Glomerular endothelial cell (primary cell): ENCODE data around the gene CADPS. TPM values are rescaled to one million over a fixed set of nuclear protein-coding genes. Genes with fewer than 3 reads are reported as not detected.

Experiments
- DNase-seq: peaks from one replicate; pipeline ENCODE4 v3.0.0-alpha.2; 2011; ENCODE audit warnings: low read depth, low spot score; ENCODE audit errors: extremely low read depth
- total RNA-seq: library from RNA; depleted of rRNA; stranded (reverse); fragments of >200 nt; gene quantifications from 2 replicates; pipeline ENCODE4 v1.2.3, GENCODE V29; 2015

Gene CADPS
- total RNA-seq, 1 donor from 2014 or later = not detected

DNA sequence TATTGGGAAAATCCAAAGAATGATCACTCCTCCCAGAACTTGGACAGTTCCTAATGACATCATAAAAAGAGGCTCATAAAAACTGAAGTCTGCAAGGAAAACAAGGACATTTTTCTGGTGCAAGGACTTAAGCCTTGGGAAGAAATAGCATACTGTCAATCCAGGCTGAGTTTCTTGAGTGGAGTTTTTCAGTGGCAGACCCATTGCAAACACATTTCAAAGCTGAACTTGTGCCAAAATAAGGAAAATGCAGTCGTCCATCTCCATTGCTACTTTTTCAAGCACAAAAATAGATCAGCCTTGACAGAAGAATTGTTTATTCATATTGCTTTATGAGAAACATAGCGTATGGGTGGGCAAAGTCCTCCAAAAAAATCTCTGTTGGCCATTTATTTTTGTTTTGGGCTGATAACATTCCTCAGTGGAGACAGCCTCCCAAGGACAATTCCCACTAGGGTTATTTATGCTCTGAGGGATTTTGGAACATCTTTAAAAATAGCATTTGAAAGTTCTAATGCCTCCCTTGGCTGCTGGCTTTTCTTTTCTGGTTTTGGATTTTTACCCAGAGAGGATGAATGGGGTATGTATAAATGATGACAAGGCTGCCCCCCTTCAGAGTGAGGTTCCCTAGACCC is 220.0 kb downstream of the CADPS start:
- no peak for DNase-seq

DNA sequence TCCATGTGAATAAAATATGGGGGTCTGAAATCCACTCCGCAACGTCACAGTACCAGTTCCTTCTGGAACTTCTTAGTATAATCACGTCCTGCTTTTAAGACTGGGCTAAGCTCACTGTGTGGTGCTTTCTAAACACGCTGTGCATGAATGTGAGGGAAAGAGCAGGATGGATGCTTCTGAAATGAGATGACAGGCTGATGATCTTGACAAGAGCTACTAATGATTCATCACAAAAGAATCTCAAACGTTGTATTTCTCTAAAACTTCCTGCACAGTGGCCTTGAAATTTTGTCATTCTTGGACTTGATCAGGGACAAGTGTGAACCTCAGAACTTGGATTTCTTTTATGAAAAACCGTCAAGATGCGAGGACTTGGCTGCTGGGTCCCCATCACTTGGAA is 221.4 kb downstream of the CADPS start:
- no peak for DNase-seq

DNA sequence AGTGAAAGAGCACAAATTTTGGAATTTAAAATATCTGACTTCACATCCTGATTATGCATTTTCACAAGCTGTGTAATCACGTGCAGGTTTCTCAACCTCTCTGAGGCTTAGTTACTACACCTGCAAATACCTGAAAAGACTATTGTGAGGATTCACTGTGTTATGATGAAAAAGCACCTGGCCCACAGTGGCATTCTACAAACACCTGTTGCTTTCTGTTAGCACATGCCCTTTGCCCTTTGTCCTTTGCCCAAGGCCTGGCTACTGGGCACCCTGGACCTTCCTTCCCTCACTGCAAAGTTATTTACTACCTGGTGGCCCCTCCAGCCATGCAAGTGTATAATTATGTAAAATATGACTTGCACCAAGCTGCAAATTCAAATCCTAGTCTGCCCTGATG is 227.5 kb downstream of the CADPS start:
- no peak for DNase-seq

DNA sequence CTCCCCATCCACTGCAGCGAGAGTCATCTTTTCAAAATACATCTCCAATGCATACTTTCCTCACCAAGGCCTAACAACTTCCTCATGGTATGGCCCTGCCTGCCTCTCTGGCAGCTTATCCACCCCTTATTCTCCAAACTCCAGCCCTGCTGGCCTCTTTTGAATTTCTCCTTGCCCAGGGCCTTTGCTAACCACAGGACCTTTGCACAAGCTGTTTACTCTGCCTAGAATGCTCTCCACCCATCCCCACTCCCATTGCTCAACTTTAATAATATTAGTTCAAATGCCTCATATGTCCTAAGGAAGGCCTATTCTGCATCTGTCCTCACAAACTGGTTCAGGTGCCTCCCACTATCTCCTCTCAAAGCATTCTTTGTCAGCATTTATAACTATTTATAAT is 230.7 kb downstream of the CADPS start:
- DNase-seq = no peak

DNA sequence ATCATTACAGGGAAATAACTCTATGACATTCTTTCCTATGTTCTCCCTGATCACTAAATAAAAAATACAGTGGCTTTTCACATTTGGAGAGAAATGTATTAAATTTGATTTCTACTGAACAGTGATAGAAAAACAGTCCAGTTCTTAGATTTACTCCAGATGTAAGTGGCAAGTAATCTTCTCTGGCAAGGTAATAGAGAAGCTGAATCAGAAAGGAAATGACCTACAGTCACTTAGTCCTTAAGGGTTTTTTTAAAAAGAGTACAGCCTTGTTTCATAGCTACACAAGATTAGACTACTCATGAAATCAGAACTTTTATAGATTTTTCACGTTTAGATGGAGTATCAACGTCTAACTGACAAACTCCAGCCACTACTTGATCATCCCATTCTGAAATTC is 236.9 kb downstream of the CADPS start:
- DNase-seq = no peak

DNA sequence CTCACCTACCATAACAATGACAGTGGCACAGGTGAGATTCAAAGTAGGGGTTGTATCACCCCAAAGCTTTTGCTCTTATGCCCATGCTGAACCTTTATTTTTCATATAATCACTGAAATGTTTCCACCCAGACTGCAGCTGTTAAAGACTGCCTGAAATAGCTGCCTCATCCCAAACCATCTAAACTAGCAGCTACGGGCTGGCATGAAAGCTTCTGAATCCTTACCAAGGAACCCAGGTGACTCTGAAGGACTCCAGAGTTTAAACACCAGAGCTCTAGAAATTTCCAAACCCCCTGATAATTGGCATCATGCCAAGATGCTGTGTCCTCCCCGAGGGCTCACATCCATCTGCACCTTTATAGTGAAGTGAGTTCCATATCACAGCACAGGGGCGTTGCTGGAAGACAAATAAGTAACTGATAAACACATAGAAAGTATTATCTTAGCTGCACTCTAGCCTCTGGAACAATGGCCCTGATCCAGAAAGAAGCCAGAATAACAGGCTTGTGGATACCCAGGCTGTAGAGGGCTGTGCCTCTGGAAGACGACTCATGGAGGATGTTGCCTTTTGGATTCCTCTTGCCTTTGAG is 238.9 kb downstream of the CADPS start:
- DNase-seq = no peak

DNA sequence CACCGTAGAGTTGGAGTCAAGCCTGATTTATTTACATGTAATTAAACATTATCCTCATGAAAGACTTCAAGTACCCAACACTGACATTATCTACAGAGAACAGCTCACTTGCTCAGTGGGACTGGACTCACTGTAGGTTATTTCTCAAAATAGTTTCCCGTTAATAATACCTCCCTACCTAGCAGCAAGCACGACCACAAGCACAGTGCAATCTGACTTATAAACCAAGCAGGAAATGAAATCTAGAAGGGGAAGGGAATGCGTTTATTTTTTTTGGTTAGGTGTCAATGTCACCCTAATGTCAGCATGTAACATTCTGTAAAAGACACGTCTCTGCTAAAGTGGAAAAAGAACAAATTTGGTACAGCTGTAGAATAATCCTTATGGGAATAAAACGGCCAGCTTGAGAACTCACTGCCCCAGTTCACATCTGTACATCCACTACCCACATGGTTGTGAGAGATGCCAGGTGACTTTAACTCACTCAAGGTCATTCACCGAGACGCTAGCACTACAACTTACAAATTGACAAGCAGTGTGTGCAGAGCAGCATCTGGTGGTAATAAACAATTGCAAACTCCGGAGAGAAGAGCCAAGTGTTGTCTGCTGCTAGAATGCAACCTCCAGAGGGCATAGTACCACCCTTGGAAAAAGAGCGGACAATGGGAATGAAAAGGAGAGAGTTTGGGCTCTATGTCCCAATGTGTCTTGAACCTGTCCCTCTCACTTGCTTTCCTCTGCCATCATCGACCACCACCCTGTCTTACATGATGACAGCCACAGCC is 242.5 kb downstream of the CADPS start:
- DNase-seq = no peak

DNA sequence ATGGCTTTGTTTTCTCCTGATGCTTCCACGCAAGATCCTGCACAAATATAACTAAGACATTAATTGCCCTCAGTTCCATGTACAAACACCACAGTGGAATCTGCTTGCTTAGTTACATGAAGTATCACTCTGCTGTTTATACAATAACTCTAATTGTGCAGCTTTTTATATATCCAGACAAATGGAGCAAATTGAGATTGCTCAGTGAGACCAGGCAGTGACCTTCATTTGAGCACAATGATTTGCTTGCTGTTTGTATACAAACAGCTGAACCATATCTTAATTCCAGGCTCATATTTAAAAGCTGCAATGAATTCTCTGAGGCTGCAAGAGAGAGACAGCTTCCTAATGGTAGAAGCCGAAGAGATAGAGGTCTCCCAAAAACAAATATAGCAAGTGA is 243.7 kb downstream of the CADPS start:
- DNase-seq = no peak

DNA sequence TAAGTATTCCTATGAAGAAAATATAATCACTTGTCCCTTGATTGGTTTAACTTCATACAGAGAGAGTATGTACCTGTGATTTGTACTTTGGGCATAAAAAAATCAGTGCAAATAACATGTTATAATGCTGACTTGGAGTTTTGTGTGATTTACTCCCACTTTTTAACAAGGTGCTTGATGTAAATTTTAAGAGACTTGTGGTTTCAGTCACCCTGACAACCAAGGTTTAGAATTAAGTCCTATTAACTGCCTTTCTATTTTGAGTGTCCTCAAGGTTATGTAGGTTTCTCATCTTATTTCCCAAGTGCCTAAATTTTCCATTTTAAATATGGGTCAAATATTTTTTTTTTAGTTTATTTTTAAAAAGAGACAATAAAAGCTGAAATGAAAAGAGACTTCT is 244.6 kb downstream of the CADPS start:
- no peak for DNase-seq

DNA sequence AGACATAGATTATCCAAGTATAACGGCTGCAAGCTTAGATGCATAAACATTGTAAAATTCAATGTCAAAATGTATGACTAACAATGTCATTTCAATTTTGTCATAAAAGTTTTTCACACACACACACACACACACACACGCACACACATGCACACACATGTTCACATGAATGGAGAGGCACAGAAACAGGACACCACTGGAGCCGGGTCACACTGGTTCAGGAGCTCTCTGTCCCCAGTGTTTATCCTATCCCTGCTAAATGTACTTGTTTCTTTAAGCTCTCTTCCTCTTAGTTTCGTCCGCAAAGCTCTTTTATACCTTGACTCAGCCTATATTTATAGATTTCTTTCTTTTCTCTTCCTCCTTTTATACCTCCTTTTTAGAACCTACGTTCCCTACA is 249.9 kb downstream of the CADPS start:
- DNase-seq = no peak

DNA sequence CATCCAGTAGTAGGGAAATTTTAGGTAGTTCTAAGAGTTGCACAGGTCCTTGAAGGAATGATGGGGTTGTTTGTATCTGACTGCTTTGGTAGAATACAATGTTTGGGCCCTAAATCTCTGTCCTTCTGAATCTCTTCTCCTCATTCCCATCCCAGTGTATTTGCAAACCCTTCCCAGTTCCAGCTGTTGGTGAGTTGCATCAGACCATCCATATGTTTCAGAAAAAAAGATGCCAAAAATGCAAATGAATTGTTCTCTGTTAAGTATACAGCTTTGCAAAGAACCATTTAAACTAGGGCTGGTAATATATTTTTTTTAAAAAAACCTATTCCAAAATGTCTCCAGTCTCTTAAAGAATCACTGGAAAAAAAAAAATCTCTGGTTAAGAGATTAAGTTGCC is 251.0 kb downstream of the CADPS start:
- no peak for DNase-seq

DNA sequence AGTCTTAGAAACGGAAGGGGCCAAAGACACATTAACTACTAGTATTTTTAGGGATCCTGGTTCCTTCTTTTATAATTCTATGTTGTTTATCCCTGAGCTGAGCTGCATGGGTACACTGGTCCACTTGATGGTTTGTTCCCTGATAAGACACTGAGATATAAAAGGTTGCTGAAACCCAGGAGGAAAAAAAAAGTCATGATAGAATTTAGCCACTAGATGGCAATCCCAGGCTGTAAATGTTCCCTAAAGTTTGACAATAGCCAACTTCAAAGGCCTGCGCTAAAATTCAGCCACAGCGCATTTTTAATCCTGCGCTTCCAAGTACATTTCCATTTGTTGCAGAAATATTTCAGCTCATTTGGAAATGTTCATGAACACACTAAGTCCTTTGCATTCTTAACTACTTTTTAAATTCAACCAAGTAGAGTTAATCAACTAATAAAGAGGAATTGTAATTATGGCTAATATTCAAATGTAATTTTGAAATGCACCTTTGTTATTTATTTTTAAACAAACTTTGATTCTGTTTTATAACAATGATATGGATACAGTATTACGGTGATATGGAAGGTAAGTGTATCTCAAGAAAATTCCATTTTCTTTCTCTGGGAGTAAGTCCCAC is 252.6 kb downstream of the CADPS start:
- DNase-seq = peak; percentile 52

DNA sequence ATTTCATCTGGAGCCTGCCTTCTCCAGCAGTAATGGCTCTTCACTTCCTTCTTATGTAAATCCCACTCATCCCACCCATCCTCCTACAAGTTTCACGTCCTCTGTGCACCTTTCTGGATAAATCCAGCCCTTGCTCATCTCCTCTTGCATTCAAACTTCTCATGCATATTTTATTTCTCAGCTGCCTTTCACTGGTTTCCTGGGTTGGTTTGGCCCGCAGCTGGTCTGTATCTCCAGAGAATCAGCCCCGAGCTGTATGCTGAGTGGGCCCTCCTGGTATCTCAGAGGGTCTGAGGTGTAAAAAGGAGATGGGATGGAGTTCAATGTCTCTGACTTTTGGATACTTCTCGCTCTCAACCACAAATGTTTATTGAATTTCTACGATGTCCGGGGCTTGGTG is 253.3 kb downstream of the CADPS start:
- DNase-seq = no peak

DNA sequence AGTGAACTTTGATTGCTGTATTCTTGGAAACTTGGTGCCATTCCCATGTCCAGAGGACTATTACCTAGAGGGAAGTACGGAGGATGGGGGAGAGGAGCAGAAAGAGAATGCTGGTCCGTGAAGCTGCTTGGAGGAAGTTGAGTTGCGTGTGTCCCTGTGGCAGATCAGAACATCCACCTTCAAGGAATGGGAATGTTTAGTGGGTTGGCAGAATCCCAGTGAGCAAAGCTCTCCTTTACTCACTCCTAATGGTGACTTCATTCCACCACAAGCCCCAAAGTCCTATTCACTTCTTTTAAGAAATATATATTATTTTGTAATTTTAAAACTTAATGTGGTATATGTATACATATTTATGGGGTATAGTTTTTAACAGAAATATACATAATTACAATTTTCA is 254.0 kb downstream of the CADPS start:
- no peak for DNase-seq

DNA sequence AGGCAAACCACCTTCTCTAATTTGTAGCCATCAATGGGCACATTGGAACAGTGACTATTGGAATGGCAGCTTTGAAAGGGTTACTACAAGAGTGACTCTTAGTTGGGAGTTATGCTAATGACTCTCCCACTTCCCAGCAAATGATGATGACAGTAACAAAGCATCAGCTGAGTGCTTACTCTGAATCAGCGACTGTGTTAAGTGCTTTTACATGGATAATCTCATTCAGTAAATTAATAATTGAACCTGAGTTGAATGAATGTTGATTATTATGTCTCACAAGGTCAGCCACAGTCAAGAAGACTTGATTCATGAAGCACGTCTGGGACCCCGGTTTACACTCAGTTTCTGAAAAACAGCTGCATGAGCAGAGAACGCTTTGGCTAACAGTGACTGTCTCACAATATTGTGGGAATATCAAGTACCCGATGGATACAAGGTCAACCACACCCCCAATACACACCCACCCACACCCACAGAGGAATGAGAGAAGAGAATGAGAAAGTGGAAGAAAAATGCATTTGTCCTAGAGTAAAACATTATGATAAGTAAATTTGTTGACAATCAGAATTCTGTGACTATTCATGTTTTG is 259.9 kb downstream of the CADPS start:
- no peak for DNase-seq

DNA sequence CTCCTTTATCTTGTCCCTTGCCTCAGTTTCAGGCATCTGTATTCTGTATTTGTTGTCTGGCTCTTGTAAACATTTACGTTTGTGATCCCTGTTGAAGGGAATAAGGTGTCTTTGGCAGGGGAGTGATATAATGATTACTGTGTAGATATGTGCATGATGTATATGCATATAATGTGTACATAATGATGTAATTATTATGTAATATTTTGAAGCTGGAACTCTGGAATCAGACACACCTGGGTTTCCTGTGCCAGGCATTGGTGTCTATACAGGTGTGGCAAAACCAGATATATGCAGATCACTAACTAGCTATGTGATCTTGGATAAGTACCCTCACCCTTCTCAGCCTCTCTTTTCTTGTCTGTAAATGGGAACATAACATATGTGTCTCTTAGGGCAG is 260.7 kb downstream of the CADPS start:
- no peak for DNase-seq

DNA sequence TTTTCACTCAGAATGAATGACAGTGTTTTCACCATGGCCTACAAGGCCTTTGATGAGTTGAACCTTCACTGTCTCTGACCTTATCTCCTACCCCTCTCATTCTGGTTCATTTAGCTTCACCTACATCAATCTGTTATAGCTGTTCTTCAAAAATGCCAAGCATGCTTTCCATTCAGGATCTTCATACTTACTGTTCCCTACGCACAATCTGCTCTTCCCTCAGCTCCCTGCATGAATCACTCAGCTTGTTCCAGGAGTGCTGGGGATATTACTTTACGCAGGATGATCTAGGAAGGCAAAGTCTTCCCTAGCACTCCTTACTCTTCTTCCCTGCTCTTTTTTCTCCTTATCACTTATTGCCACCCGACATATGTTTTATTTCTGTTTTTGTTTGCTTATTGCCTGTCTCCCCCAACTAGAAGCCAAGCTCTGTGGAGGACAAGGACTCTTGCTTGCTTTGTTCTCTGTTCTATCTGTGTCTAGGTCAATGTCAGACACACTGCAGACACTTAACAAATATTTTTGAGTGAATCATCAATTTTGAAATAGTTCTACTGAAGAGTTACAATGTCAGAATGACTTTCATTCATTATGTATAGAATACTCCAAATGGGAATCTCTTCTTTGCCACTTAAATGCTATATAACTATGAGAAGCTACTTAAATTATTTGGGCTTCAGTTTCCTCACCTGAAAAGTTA is 263.5 kb downstream of the CADPS start:
- no peak for DNase-seq

DNA sequence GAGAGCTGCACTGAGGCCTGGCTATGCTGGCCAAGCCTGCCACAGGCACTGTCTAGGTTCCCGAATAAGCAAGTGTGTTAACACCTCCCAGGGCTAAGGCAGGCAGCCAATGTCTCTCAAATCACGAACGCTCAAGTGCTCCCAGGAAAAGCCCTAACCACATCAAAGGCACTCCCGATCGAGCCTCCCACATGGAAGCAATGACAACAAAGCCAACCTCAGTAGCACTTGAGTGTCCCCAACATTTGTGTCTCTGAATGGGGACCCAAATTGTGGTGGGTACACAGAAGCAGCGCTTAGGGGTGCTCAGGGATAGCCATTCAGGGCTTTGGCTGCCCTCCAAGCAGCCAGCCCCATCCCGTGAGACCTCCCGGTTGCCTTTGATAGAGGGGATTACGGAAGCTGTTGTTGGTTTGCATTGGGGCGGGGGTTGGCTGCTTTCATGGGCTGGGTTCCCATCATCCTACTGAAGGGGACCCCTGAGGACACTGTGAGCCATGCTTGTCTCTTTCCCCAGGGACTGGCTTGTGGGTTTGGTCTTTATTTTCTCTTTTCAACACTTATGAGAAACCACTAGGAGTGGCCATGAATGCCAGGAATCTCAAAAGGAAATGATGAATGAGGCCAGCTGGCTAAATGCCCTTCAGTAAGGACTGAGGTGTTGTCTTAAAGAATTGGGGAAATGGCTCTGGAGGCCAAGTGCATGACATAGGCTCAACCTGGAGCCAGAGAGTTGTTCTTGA is 267.8 kb downstream of the CADPS start:
- no peak for DNase-seq

DNA sequence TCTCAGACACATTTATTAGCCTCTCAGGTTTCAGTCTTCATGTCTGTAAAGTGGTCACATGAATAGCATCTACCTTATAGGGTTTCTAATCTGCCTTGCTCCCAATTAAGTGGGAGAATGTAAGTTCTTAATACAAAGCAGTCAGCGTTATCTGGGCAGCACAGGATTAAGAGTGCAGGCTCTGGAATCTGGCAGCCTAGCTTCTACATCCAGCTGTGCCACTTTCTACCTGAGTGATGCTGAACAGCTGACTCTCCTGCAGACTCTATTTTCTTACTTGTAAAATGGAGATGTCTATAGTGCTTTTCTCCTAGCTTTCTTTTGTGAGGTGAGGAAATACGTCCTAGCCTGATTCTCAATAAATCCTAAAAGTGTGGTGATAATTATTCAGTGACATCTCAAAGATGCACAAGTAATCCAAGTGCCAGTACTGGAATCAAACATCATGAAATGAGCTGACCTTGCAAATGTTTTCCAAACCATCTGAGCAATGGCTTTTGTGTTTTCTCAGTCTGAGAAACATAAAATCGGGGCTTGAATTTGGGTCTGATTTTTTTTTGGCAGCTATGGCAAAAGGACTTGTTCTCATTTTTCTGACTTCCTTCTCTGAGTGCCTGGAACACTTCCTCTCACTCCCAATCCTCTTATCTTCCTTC is 269.7 kb downstream of the CADPS start:
- no peak for DNase-seq
